KMS-11 (cell line): ENCODE data around the gene GLT8D2.

Experiments
- H2AFZ ChIP-seq: fragments of 200-600 bp; sonication (generic); 2 replicates; pipeline ENCODE4 v1.6.1; 2016; ENCODE audit warnings: antibody characterized with exemption, mixed run types, low read depth
- H3K27ac ChIP-seq: fragments of 200-600 bp; sonication (generic); 2 replicates; pipeline ENCODE4 v1.6.1; 2016; ENCODE audit warnings: mild to moderate bottlenecking, mixed run types
- H3K27me3 ChIP-seq: fragments of 200-600 bp; sonication (generic); 2 replicates; pipeline ENCODE4 v1.6.1; 2017; ENCODE audit warnings: mild to moderate bottlenecking, low read depth, mixed run types, moderate library complexity; ENCODE audit not compliant: insufficient read depth
- H3K36me3 ChIP-seq: fragments of 200-600 bp; sonication (generic); 2 replicates; pipeline ENCODE4 v1.6.1; 2017; ENCODE audit warnings: mild to moderate bottlenecking, mixed run types; ENCODE audit not compliant: insufficient read depth
- H3K4me1 ChIP-seq: fragments of 200-600 bp; sonication (generic); 2 replicates; pipeline ENCODE4 v1.6.1; 2016; ENCODE audit warnings: mild to moderate bottlenecking, low read depth, mixed run types; ENCODE audit not compliant: poor library complexity, severe bottlenecking
- H3K4me2 ChIP-seq: fragments of 200-600 bp; sonication (generic); 2 replicates; pipeline ENCODE4 v1.7.0; 2016; ENCODE audit warnings: mild to moderate bottlenecking, mixed run types
- H3K4me3 ChIP-seq: fragments of 200-600 bp; sonication (generic); IDR thresholded peaks from 2 replicates; pipeline ENCODE4 v1.6.1; 2017; ENCODE audit warnings: low read depth, low read length, mixed read lengths; ENCODE audit not compliant: insufficient read depth
- H3K79me2 ChIP-seq: fragments of 200-600 bp; sonication (generic); 2 replicates; pipeline ENCODE4 v1.6.1; 2016; ENCODE audit warnings: low read depth, mixed run types; ENCODE audit not compliant: insufficient read depth
- H3K9ac ChIP-seq: fragments of 200-600 bp; sonication (generic); 2 replicates; pipeline ENCODE4 v1.6.1; 2016; ENCODE audit warnings: mild to moderate bottlenecking, mixed run types
- H4K20me1 ChIP-seq: fragments of 200-600 bp; sonication (generic); 2 replicates; pipeline ENCODE4 v1.6.1; 2016; ENCODE audit warnings: mild to moderate bottlenecking, mixed run types; ENCODE audit not compliant: insufficient read depth
- TF ChIP-seq, protein P1 (sequence below): fragments of 200-600 bp; sonication (generic); conservative IDR thresholded peaks from 2 replicates; pipeline ENCODE4 v1.6.1; 2017; ENCODE audit warnings: low read depth, mild to moderate bottlenecking, antibody characterized with exemption, low read length, moderate library complexity, mixed read lengths

GLT8D2 gene

DNA sequence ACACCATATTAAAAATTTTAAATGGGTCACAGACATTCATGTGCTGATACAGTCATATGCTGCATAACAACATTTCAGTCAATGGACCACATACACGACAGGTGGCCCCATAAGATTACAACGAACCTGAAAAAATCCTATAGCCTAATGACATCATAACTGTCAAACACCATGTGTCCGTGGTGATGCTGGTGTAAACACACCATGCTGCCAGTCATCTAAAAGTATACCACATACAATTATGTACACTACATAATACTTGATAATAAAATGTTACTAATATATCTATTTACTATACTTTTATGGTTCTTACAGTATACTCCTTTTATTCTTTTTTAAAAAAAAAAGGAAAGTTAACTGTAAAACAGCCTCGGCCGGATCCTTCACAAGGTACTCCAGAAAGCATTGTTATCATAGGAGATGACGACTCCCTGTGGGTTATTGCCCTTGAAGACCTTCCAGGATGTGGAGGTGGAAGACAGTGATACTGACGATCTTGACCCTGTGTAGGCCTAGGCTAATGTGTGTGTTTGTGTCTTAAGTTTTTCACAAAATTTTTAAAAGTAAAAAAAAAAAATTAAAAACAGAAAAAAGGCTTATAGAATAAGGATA, 89.3 kb downstream of the GLT8D2 start:
- no peaks in the 10 kb centered on the region for H4K20me1 ChIP-seq
- H2AFZ ChIP-seq: no peak overlapping the region
- TF ChIP-seq, protein P1, sequence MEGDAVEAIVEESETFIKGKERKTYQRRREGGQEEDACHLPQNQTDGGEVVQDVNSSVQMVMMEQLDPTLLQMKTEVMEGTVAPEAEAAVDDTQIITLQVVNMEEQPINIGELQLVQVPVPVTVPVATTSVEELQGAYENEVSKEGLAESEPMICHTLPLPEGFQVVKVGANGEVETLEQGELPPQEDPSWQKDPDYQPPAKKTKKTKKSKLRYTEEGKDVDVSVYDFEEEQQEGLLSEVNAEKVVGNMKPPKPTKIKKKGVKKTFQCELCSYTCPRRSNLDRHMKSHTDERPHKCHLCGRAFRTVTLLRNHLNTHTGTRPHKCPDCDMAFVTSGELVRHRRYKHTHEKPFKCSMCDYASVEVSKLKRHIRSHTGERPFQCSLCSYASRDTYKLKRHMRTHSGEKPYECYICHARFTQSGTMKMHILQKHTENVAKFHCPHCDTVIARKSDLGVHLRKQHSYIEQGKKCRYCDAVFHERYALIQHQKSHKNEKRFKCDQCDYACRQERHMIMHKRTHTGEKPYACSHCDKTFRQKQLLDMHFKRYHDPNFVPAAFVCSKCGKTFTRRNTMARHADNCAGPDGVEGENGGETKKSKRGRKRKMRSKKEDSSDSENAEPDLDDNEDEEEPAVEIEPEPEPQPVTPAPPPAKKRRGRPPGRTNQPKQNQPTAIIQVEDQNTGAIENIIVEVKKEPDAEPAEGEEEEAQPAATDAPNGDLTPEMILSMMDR: no peak
- no peaks in the 10 kb centered on the region for H3K27me3 ChIP-seq
- H3K4me2 ChIP-seq: no peak overlapping the region
- H3K4me1 ChIP-seq: peaks cover 13% of the 10 kb centered on the region
- H3K4me3 ChIP-seq: no peak overlapping the region
- H3K79me2 ChIP-seq: peaks cover 18% of the 10 kb centered on the region; the same call in 1 of the 2 replicates
- no peak overlapping the region for H3K9ac ChIP-seq
- no peak overlapping the region for H3K27ac ChIP-seq
- H3K36me3 ChIP-seq: no peaks in the 10 kb centered on the region

DNA sequence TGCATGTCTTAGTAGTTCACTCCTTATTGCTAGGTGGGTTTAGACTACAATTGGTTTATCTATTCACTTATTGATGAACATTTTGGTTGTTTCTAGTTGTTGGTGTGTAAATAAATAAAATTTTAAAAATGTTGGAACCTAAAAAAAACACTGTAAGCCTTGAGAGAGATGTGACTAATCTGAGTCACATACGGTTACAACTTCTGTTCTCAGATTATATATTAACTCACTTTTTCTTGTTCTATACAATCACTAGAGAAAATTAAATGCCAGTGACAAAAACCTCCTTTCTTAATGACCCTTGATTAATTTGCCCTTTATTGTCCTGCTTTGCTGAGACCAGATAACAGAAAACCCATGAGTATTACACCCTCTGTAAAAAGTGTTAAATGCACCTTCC, 91.4 kb downstream of the GLT8D2 start:
- Histone ChIP-seq H3K36me3 (no peaks in the 10 kb centered on the region), H3K9ac (no peak overlapping the region), H3K4me1 (peaks cover 6% of the 10 kb centered on the region), H3K27me3 (no peaks in the 10 kb centered on the region), H3K27ac (no peak overlapping the region), H4K20me1 (no peaks in the 10 kb centered on the region), H3K4me2 (no peak overlapping the region), H3K79me2 (peaks cover 5% of the 10 kb centered on the region; the same call in 1 of the 2 replicates), H2AFZ (no peak overlapping the region), H3K4me3 (no peak overlapping the region)
- TF ChIP-seq, protein P1: no peak

DNA sequence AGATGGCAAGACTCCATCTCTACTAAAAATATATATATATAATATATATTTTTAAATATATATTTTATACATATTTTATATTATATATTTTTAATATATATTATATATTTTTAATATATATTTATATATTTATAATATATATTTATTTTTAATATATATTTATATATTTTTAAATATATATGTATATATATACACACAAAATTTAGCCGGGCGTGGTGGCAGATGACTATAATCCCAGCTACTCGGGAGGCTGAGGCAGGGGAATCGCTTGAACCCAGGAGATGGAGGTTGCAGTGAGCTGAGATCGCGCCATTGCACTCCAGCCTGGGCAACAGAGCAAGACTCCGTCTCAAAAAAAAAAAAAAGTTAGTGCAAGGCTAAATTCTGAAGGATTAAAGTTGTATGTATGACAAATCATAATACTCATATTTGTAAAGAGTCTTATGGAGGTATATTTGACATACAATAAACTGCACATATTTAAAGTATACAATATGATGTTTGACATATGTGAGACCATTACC, 92.1 kb downstream of the GLT8D2 start:
- H2AFZ ChIP-seq: peak overlapping the region; percentile 63; the same call in 1 of the 2 replicates
- H3K4me2 ChIP-seq: peak overlapping the region; percentile 83
- TF ChIP-seq, protein P1: no peak
- H3K9ac ChIP-seq: no peak overlapping the region
- no peaks in the 10 kb centered on the region for H3K36me3 ChIP-seq
- no peak overlapping the region for H3K4me3 ChIP-seq
- H3K4me1 ChIP-seq: peaks cover 6% of the 10 kb centered on the region
- H3K27ac ChIP-seq: no peak overlapping the region
- H3K79me2 ChIP-seq: peaks cover 5% of the 10 kb centered on the region; the same call in 1 of the 2 replicates
- H3K27me3 ChIP-seq: no peaks in the 10 kb centered on the region
- no peaks in the 10 kb centered on the region for H4K20me1 ChIP-seq

DNA sequence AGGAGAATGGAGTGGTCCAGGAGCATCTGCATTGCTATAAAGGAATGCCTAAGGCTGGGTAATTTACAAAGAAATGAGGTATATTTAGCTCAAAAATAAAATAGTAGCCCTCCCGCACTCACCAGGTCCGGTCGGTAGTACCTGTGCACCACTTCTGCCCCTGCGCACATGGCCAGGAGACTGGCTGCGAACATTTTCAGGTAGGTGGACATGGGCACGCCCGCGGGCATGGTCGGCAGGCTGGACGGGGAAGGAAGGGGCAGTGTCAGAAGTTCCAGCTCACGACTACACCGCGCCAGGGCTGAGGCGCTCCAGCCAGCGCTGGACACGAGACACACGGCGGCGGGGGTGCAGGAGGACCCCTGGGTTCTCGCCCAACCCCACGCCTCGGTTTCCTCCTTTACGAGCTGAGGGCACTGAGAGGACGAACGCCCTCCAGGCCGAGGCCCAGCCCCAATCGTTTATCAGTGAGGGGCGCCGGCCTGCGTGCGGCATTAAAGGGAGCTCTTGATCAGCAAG, 93.4 kb downstream of the GLT8D2 start:
- Histone ChIP-seq H3K27ac (peak overlapping the region; percentile 51), H3K4me3 (no peak overlapping the region), H3K79me2 (peaks cover 5% of the 10 kb centered on the region; the same call in 1 of the 2 replicates), H3K9ac (peak overlapping the region; percentile 71), H3K36me3 (no peaks in the 10 kb centered on the region), H3K27me3 (no peaks in the 10 kb centered on the region), H4K20me1 (no peaks in the 10 kb centered on the region), H2AFZ (peak overlapping the region; percentile 63), H3K4me2 (peak overlapping the region; percentile 25; the same call in 1 of the 2 replicates), H3K4me1 (peaks cover 6% of the 10 kb centered on the region)
- TF ChIP-seq, protein P1: no peak
